Epithelial cell of proximal tubule (primary cell): ENCODE results near the gene KRTAP16-1. TPM values are rescaled to one million over a fixed set of nuclear protein-coding genes. Genes with fewer than 3 reads are reported as not detected.

Experiments
- DNase-seq: peaks from one replicate; pipeline ENCODE4 v3.0.0-alpha.2; 2011; ENCODE audit warnings: low read depth
- H3K4me3 ChIP-seq: 2 replicates; pipeline ENCODE4 v1.5.1; 2011; ENCODE audit warnings: low read depth, mild to moderate bottlenecking, low read length
- CTCF ChIP-seq: conservative IDR thresholded peaks from 2 replicates; pipeline ENCODE4 v1.5.1; 2012; ENCODE audit warnings: low read depth, mild to moderate bottlenecking, low read length
- total RNA-seq: library from RNA; depleted of rRNA; stranded (reverse); fragments of >200 nt; gene quantifications from 2 replicates; pipeline ENCODE4 v1.2.3, GENCODE V29; 2015

KRTAP16-1 gene
- total RNA-seq, 1 donor from 2014 or later = not detected

- no peak for TF ChIP-seq CTCF
- H3K4me3 ChIP-seq = no peak overlapping the region
- no peak for DNase-seq
Measured at GRCh38 chr17:41298458-41299135, 10.5 kb downstream of the KRTAP16-1 start.

DNA sequence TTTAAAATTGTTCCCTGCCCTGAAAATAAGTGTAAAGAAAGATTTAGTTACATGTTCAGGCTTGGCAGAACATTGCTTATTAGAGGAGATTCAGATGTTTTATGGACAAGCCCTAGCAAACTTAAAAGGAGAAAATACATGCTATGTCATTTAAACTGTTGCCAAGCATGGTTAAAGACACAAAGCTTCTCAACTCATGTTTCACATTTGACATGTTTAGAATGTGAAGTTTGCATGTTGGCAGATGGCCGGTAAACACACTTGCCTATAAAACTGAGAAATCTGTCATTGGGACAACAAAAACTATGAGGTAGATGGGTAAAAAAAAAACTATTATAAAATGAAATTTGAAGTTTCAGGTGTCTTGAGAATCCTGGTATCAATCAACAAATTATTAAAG is 12.3 kb downstream of the KRTAP16-1 start:
- no peak overlapping the region for H3K4me3 ChIP-seq
- TF ChIP-seq CTCF = no peak
- no peak for DNase-seq

- DNase-seq = no peak
- no peak for TF ChIP-seq CTCF
- H3K4me3 ChIP-seq = no peak overlapping the region
Measured at GRCh38 chr17:41294016-41294415, 15.1 kb downstream of the KRTAP16-1 start.

DNA sequence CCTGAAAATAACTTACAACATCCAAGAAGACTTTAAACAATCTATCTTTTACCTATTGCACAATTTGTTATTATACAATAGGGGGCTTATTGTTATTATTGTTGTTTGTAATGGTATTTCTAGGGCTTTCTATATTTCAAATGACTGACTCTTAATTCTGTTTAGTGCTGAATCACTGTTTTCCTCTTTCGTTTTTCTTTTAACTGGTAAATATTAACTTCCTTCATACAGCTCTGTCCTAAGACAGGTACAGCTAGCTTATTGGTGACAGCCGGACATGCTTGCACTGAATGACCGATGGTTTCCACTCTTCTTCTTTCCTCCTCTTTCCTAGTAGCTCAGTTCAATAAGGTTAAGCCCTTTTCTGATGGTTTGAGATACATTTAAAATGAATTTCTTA is 22.1 kb downstream of the KRTAP16-1 start:
- DNase-seq = no peak
- no peak overlapping the region for H3K4me3 ChIP-seq

GRCh38 chr17:41284546-41284945 is 24.6 kb downstream of the KRTAP16-1 start:
- TF ChIP-seq CTCF = no peak
- no peak for DNase-seq
- H3K4me3 ChIP-seq = no peak overlapping the region

More for the DNA sequence above, 22.1 kb downstream of the KRTAP16-1 start:
- TF ChIP-seq CTCF = no peak

DNA sequence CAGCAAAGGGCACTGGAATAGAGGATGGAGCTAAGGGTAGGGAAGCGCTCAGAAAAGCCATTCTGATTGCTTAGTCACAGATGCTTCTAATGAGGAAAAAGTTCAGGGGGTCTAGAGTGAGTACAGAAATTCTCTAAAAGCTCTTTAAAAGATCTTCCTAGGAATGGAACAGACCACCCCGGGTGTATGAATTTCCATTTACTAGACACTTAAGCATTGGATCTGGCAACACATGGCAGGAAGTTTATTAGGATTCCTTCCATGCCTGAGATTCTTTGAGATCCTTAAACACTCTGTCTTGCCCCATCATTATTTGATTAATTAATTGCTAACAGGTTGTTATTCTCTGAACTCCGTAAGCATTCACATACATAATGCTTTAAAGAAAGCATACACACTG is 25.1 kb downstream of the KRTAP16-1 start:
- no peak overlapping the region for H3K4me3 ChIP-seq
- DNase-seq = no peak
- TF ChIP-seq CTCF = no peak
